ENCODE measurements around the gene DNAJB9. TPM values are rescaled to one million over a fixed set of nuclear protein-coding genes. Genes with fewer than 3 reads are reported as not detected.

DNAJB9 gene
- total and polyA plus RNA-seq, 2 donors: 13.2 to 13.9 TPM

- DNase-seq (ENCODE audit: low read depth in 6 of 9, low spot score in 9 of 9): no peak
- Histone ChIP-seq H3K4me1 (ENCODE audit: control insufficient read depth in 2 of 2, insufficient read depth in 2 of 2, low read length in 2 of 2) (no peaks in the 10 kb centered on the region), H3K9me3 (ENCODE audit: control insufficient read depth in 2 of 2, insufficient read depth in 1 of 2, low read length in 1 of 2) (no peaks in the 10 kb centered on the region), H3K36me3 (ENCODE audit: control insufficient read depth in 2 of 2, insufficient read depth in 2 of 2, low read length in 1 of 2) (no peaks in the 10 kb centered on the region), H3K27me3 (ENCODE audit: control insufficient read depth in 2 of 2, insufficient read depth in 1 of 2, low read length in 1 of 2) (no peaks in the 10 kb centered on the region), H3K27ac (ENCODE audit: low read depth in 1 of 2, low read length in 1 of 2) (no peak overlapping the region), H3K4me3 (ENCODE audit: low read length in 2 of 2) (no peak overlapping the region)
- whole genome bisulfite sequencing: 83% methylated on average over 3 of the region's 3 CpGs
Observed at GRCh38 chr7:108592646-108593201, 23.1 kb downstream of the DNAJB9 start.

GRCh38 chr7:108596560-108596959, 26.9 kb downstream of the DNAJB9 start:
- Histone ChIP-seq H3K9me3 (ENCODE audit: control insufficient read depth in 2 of 2, insufficient read depth in 1 of 2, low read length in 1 of 2) (no peaks in the 10 kb centered on the region), H3K4me3 (ENCODE audit: low read length in 2 of 2) (no peak overlapping the region), H3K27ac (ENCODE audit: low read depth in 1 of 2, low read length in 1 of 2) (no peak overlapping the region), H3K4me1 (ENCODE audit: control insufficient read depth in 2 of 2, insufficient read depth in 2 of 2, low read length in 2 of 2) (no peaks in the 10 kb centered on the region), H3K36me3 (ENCODE audit: control insufficient read depth in 2 of 2, insufficient read depth in 2 of 2, low read length in 1 of 2) (no peaks in the 10 kb centered on the region), H3K27me3 (ENCODE audit: control insufficient read depth in 2 of 2, insufficient read depth in 1 of 2, low read length in 1 of 2) (no peaks in the 10 kb centered on the region)
- no peak for DNase-seq (ENCODE audit: low read depth in 6 of 9, low spot score in 9 of 9)
- WGBS: 67% methylated on average over 4 of the region's 4 CpGs

- H3K36me3 ChIP-seq (ENCODE audit: control insufficient read depth in 2 of 2, insufficient read depth in 2 of 2, low read length in 1 of 2): no peaks in the 10 kb centered on the region
- H3K27ac ChIP-seq (ENCODE audit: low read depth in 1 of 2, low read length in 1 of 2): no peak overlapping the region
- WGBS: 74% methylated on average over 2 of the region's 2 CpGs
- no peaks in the 10 kb centered on the region for H3K9me3 ChIP-seq (ENCODE audit: control insufficient read depth in 2 of 2, insufficient read depth in 1 of 2, low read length in 1 of 2)
- no peaks in the 10 kb centered on the region for H3K27me3 ChIP-seq (ENCODE audit: control insufficient read depth in 2 of 2, insufficient read depth in 1 of 2, low read length in 1 of 2)
- no peak for DNase-seq (ENCODE audit: low read depth in 6 of 9, low spot score in 9 of 9)
- no peak overlapping the region for H3K4me3 ChIP-seq (ENCODE audit: low read length in 2 of 2)
- H3K4me1 ChIP-seq (ENCODE audit: control insufficient read depth in 2 of 2, insufficient read depth in 2 of 2, low read length in 2 of 2): no peaks in the 10 kb centered on the region
Observed at GRCh38 chr7:108598153-108598552, 28.5 kb downstream of the DNAJB9 start.

GRCh38 chr7:108598914-108599580, 29.4 kb downstream of the DNAJB9 start:
- H3K4me3 ChIP-seq (ENCODE audit: low read length in 2 of 2): no peak overlapping the region
- H3K9me3 ChIP-seq (ENCODE audit: control insufficient read depth in 2 of 2, insufficient read depth in 1 of 2, low read length in 1 of 2): no peaks in the 10 kb centered on the region
- no peaks in the 10 kb centered on the region for H3K36me3 ChIP-seq (ENCODE audit: control insufficient read depth in 2 of 2, insufficient read depth in 2 of 2, low read length in 1 of 2)
- H3K27me3 ChIP-seq (ENCODE audit: control insufficient read depth in 2 of 2, insufficient read depth in 1 of 2, low read length in 1 of 2): no peaks in the 10 kb centered on the region
- no peak for DNase-seq (ENCODE audit: low read depth in 6 of 9, low spot score in 9 of 9)
- H3K4me1 ChIP-seq (ENCODE audit: control insufficient read depth in 2 of 2, insufficient read depth in 2 of 2, low read length in 2 of 2): no peaks in the 10 kb centered on the region
- WGBS: 95% methylated on average over 6 of the region's 6 CpGs
- H3K27ac ChIP-seq (ENCODE audit: low read depth in 1 of 2, low read length in 1 of 2): no peak overlapping the region

DNA sequence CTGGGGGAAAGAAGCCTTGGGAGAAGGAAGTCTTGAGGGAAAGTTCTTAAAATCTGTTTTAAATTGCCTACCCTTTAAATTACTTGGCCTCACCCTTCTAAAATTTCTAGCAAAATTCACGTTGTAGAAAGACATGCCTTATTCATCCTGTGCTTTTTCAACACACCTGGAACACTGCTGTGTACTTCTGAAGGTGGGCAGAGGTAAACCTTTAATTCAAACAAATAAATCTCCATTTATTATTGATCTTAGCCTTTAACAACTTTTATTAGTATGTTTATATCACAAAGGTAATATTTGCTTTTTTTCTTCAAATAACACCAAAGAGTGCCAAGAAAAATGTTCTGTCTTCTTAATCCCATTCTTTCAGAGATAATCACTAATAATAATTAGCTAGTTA, 30.7 kb downstream of the DNAJB9 start:
- 86% methylated on average over 1 of the region's 1 CpG for WGBS

DNA sequence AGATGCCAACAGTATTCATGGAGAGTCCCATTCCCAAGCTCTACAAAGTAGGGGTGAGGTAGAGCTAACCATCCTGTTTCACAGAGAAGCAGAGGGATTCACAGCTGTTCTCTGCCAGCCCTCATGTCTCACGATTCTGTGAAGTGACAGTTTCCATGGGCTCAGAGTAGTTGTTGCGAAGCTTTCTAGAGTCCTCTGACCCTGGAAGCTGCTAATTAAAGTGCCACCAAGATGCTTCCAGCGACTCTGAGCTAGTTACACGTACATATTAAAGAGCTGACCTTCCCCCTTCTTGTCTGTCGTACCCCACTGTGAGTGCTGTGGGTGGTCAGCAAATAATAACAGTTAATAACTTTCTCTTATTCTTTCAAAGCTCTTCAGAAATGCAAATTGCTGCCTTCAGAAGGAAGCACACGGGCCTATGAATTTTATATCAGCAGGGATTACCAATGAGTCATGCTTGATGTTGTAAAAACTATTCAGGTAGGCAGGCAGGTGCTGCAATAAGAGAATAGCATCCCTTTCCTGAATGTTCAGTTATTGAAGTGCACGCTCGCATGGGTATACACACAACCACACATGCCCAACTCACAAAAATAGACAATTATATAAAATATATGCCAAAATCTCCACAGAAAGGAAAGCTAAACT, 34.1 kb downstream of the DNAJB9 start:
- H3K4me3 ChIP-seq (ENCODE audit: low read length in 2 of 2): no peak overlapping the region
- 85% methylated on average over 8 of the region's 8 CpGs for WGBS
- DNase-seq (ENCODE audit: low read depth in 6 of 9, low spot score in 9 of 9): no peak
- no peak overlapping the region for H3K27ac ChIP-seq (ENCODE audit: low read depth in 1 of 2, low read length in 1 of 2)
- no peaks in the 10 kb centered on the region for H3K4me1 ChIP-seq (ENCODE audit: control insufficient read depth in 2 of 2, insufficient read depth in 2 of 2, low read length in 2 of 2)
- no peaks in the 10 kb centered on the region for H3K9me3 ChIP-seq (ENCODE audit: control insufficient read depth in 2 of 2, insufficient read depth in 1 of 2, low read length in 1 of 2)
- H3K27me3 ChIP-seq (ENCODE audit: control insufficient read depth in 2 of 2, insufficient read depth in 1 of 2, low read length in 1 of 2): no peaks in the 10 kb centered on the region
- no peaks in the 10 kb centered on the region for H3K36me3 ChIP-seq (ENCODE audit: control insufficient read depth in 2 of 2, insufficient read depth in 2 of 2, low read length in 1 of 2)

More for the DNA sequence above, 30.7 kb downstream of the DNAJB9 start:
- Histone ChIP-seq H3K4me1 (ENCODE audit: control insufficient read depth in 2 of 2, insufficient read depth in 2 of 2, low read length in 2 of 2) (no peaks in the 10 kb centered on the region), H3K27me3 (ENCODE audit: control insufficient read depth in 2 of 2, insufficient read depth in 1 of 2, low read length in 1 of 2) (no peaks in the 10 kb centered on the region), H3K9me3 (ENCODE audit: control insufficient read depth in 2 of 2, insufficient read depth in 1 of 2, low read length in 1 of 2) (no peaks in the 10 kb centered on the region), H3K27ac (ENCODE audit: low read depth in 1 of 2, low read length in 1 of 2) (no peak overlapping the region), H3K4me3 (ENCODE audit: low read length in 2 of 2) (no peak overlapping the region), H3K36me3 (ENCODE audit: control insufficient read depth in 2 of 2, insufficient read depth in 2 of 2, low read length in 1 of 2) (no peaks in the 10 kb centered on the region)
- no peak for DNase-seq (ENCODE audit: low read depth in 6 of 9, low spot score in 9 of 9)

DNA sequence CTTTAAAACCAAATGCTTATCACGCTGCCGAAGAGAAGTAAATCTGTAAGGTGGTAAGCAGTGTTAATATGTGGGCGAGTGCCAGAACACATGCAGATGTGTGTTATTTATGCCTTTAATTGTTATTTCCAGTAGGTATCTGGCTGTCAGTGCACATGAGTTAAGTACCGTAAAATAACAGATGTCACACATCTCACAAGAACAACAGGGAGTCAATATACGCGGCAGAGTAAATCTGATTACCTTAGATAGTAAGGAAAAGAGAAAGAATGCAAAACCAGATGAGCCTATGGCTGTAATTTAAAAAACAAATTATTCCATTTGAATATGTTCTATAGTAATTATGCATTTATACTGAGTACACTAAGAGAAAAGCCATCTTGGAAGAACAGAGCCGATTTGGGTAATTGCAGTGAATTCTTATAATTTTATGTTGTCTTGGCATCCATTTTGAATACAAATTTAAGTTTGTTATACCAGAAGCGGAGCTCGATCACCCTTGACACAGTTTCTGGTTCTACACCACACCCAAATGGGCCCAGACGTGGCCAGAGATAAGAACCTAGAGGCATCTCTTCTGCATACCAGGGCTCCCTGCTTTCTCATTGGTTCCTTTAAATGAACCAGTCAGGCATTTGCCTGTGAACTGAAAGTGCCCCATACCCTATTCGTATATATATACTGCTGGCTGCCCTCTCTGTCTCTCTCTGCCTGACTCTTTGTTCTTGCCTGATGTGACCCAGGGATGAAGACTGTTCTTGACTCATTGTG, 34.8 kb downstream of the DNAJB9 start:
- H3K4me1 ChIP-seq (ENCODE audit: control insufficient read depth in 2 of 2, insufficient read depth in 2 of 2, low read length in 2 of 2): no peaks in the 10 kb centered on the region
- no peaks in the 10 kb centered on the region for H3K27me3 ChIP-seq (ENCODE audit: control insufficient read depth in 2 of 2, insufficient read depth in 1 of 2, low read length in 1 of 2)
- H3K9me3 ChIP-seq (ENCODE audit: control insufficient read depth in 2 of 2, insufficient read depth in 1 of 2, low read length in 1 of 2): no peaks in the 10 kb centered on the region
- WGBS: 79% methylated on average over 11 of the region's 11 CpGs
- no peaks in the 10 kb centered on the region for H3K36me3 ChIP-seq (ENCODE audit: control insufficient read depth in 2 of 2, insufficient read depth in 2 of 2, low read length in 1 of 2)
- DNase-seq (ENCODE audit: low read depth in 6 of 9, low spot score in 9 of 9): no peak
- no peak overlapping the region for H3K4me3 ChIP-seq (ENCODE audit: low read length in 2 of 2)
- H3K27ac ChIP-seq (ENCODE audit: low read depth in 1 of 2, low read length in 1 of 2): no peak overlapping the region

- H3K4me1 ChIP-seq (ENCODE audit: control insufficient read depth in 2 of 2, insufficient read depth in 2 of 2, low read length in 2 of 2): no peaks in the 10 kb centered on the region
- DNase-seq (ENCODE audit: low read depth in 6 of 9, low spot score in 9 of 9): no peak
Observed at GRCh38 chr7:108605559-108606201, 36.0 kb downstream of the DNAJB9 start.

More at GRCh38 chr7:108605559-108606201, 36.0 kb downstream of the DNAJB9 start:
- Histone ChIP-seq H3K27ac (ENCODE audit: low read depth in 1 of 2, low read length in 1 of 2) (no peak overlapping the region), H3K27me3 (ENCODE audit: control insufficient read depth in 2 of 2, insufficient read depth in 1 of 2, low read length in 1 of 2) (no peaks in the 10 kb centered on the region), H3K4me3 (ENCODE audit: low read length in 2 of 2) (no peak overlapping the region), H3K9me3 (ENCODE audit: control insufficient read depth in 2 of 2, insufficient read depth in 1 of 2, low read length in 1 of 2) (no peaks in the 10 kb centered on the region), H3K36me3 (ENCODE audit: control insufficient read depth in 2 of 2, insufficient read depth in 2 of 2, low read length in 1 of 2) (no peaks in the 10 kb centered on the region)
- WGBS: 93% methylated on average over 7 of the region's 7 CpGs

All from thymus (tissue), 11 donors.